ENCODE measurements around the gene F10.

DNA sequence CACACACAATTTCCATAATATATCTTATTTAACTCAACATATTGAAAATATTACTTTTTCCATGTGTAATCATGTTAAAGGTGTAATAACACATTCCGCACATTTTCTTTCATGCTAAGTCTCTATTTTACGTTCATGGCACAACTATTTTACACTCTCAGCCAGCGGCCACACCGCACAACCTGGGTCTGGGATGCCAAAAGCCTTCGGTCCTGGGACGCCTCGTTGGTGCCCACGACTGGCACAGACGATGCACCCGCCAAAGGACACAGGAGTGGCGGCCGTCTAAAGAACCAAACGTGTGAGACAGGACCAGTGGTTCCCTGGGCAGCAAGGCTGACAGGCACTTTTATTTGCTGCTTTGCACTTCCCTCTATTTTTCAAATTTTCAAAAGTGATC is 25.8 kb downstream of the F10 start:
- TF ChIP-seq ZC3H10 (CRISPR knock-in tag; IDR thresholded peaks at IDR 0.05) (no peak), ARNTL (CRISPR knock-in tag; IDR thresholded peaks at IDR 0.05; ENCODE audit: borderline replicate concordance, low read depth) (no peak), TOX (CRISPR knock-in tag; IDR thresholded peaks at IDR 0.05; ENCODE audit: borderline replicate concordance) (no peak), ZFP3 (CRISPR knock-in tag; IDR thresholded peaks at IDR 0.05) (no peak), ESRRG (CRISPR knock-in tag; IDR thresholded peaks at IDR 0.05) (no peak), SNAI2 (CRISPR knock-in tag; IDR thresholded peaks at IDR 0.05) (no peak), RARB (CRISPR knock-in tag; IDR thresholded peaks at IDR 0.05) (no peak)
- TF ChIP-seq, protein P1, sequence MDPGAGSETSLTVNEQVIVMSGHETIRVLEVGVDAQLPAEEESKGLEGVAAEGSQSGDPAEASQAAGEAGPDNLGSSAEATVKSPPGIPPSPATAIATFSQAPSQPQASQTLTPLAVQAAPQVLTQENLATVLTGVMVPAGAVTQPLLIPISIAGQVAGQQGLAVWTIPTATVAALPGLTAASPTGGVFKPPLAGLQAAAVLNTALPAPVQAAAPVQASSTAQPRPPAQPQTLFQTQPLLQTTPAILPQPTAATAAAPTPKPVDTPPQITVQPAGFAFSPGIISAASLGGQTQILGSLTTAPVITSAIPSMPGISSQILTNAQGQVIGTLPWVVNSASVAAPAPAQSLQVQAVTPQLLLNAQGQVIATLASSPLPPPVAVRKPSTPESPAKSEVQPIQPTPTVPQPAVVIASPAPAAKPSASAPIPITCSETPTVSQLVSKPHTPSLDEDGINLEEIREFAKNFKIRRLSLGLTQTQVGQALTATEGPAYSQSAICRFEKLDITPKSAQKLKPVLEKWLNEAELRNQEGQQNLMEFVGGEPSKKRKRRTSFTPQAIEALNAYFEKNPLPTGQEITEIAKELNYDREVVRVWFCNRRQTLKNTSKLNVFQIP (CRISPR knock-in tag; IDR thresholded peaks at IDR 0.05; ENCODE audit: borderline replicate concordance, low read depth): no peak

Data from SK-N-SH treated with all-trans-retinoic acid at 6 μM for 48 hours (cell line).